GM18873 (cell line): Measurements from ENCODE around the gene GTPBP3.

Source experiments
- ATAC-seq: cut with Tn5 transposase; IDR thresholded peaks from one replicate; pipeline ENCODE4 v1.9.1; 2021; ENCODE audit warnings: mild to moderate bottlenecking, moderate library complexity, moderate number of reproducible peaks; ENCODE audit not compliant: unreplicated experiment, low FRiP score

Gene GTPBP3

DNA sequence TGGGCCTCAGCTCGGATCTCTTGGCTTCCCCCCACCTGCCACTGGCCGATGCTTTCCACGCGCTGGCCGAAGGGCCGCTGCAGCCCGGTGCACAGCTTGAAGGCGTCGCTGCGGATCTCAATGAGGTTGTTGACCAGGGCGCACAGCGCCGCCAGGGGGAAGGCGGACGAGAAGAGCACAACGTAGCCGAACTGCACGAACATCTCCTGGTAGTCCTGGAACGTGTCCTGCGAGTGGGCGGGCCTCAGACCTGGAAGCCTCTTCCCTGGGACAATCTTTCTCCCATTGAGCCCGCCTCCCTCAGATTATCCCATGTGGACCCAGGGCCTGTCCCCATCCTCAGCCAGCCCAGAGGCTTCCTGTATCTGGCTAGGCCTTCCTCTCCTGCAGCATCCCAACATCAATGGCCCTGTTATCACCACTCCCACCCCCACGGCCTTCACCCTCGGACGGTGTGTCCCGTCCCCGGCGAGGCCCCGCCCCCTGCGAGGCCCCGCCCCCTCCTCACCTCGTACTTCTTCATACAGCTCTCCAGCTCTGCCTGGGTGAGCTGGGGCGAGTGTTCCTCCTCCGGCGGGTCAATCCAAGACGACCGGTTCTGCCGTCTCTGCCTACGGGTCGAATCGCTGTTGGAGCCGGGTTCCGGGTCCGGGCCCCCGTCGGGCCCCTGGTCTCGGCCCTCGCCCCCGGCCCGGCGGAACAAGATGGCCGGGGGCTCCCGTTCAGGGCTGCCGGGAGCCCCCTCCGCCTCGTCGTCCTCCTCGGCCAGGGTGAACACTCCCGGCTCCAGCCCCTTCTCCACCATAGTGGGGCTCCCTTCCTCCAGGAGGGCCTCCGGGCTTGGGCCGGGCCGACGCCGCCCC lies 9.5 kb upstream of the GTPBP3 start:
- ATAC-seq: no peak

DNA sequence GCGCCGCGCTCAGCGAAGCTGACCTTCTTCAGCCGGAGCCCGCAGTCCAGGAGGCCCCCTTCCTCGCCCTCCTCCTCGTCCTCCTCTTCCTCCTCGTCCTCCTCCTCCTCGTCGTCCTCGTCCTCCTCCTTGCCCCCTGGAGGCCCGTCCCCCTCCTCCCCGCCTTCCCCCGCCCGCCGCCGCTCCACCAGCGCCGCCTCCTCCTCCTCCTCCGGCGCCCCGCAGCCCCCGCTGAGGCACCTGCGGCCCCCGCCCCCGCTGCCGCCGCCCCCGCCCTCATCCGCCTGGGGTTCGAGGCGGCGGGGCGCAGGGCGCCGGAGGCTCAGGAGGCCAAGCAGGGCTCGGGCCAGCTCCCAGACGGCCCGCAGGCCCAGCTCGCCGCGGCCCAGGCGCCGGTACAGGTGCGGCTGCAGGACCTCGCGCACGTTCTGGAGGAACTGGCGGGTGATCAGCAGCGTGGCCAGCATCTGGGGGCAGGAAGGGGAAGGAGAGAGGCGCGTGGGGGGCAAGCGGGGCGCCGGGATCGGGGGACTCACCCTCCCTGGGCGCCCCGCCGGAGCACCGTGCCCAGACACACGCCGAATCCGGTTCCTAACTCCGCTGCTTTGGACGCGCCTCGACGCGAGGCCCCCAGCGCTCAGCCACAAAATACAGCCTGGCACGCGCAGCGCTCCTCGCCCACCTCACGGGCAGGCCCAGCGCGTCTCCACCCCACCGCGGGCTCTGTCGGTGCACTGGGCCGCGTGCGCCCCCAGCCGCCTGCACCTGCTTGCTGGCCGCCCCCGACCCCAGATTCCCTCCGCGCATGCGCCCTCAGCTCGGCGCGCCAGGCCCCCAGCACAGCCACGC lies 8.6 kb upstream of the GTPBP3 start:
- no peak for ATAC-seq

DNA sequence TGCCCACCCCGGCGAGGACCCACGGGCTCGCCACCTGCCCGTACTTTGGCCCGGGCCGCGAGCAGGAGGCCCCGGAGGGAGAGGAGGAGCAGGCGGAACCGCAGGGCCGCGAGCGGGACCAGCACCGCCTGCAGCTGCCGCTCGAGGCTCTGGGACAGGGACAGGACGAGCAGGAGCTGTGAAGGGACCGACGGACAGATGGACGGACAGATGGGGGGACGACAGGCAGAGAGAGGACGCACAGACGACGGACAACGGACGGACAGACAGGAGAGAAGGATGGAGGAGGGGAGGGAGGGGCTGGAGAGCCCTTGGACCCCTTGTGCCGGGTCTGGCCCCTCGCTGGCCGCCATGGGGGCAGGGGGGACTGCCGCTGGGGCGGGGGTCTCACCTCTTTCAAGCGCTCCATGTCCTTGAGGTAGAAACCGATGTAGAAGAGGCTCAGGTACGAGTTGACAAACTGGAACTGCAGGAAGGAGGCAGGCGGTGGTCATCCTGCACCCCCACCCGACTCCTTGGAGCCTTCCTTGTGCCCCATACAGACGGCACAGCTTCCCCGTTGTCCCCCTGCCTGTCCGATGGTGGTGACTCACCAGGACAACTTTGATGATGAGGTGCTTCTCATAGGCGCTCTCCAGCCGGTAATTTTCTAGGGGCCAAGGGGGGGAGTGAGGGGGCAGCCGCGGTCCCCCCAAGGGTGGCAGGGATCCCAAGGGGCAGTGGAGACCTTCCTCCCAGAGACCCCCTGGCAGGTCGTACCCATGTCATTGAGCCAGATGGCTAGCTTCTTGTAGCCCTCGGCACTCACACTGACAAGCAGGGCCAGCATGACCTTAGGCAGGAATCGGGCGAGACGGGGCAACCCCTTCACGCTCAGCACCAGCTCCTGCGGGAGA lies 7.7 kb upstream of the GTPBP3 start:
- no peak for ATAC-seq

DNA sequence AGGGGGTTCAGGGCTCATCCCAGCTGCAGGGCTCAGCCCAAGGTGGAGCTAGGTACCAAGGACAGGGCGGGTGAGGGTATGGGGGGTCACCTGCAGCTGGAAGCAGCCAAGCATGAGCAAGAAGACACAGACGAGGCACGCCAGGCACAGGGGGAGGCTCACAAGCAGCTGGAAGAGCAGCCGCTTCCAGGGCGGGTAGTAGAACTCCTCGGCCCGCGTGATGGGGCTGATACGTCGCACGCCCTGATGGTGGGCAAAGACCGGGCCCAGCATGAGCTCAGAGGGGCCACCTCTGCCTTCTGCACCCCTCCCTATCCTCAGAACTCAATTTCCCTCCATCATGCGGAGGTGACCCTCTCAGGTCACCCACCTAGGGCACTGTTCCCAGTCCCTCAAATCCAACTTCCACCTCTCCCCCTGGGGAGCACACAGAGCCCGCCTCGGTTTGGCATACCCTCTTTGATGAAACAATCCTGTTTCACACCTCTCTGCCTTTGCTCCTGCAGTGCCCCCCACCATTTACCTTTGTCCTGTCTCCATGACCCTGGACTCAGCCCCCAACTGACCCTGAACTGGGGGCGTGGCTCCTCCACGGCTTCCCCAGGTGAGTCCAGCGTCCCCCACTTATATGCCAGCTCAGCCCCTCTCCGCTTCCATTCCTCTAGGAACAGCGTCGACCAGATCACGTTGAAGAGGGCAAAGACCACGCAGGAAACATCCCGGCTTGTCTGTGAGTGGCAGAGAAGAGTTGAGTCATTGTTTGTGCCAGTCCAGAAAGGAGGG lies 6.9 kb upstream of the GTPBP3 start:
- no peak for ATAC-seq

DNA sequence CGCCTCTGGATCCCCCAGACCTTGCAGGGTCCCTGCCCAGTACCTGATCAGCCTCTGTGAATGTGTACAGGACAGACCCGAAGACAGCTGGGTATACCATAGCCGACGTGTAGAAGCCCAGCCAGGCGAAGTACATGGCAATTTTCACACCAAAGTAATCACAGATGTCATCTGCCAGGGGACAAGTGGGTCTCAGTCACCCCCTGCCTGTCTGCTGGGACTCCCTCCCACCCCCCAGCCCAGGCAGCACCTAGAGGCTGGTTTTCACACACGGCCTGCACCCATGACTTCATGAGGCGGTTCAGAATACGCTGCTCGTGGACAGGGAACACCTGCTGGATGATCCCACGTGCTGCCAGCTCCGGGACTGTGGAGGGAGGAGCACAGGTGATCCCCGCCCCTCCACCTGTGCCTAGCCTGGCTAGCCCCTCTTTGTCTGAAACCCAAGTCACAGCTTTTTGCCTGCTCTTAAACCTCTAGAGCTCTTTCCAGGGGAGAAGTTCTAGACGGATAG lies 6.3 kb upstream of the GTPBP3 start:
- ATAC-seq: no peak

DNA sequence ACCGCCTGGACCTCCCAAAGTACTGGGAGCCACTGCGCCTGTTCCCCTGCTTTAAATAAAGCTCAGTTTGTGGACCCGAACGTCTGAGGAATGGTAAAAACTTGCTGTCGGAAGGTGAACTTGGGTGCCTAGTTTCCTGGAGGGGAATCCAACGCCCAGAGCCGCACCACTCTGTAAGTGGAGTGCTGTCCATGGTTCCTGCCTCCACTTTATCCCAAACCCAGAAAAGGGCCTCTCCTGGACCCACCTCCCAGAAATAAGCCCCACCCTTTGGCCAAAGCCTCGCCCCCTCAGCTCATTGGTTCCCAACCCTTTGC lies 5.0 kb upstream of the GTPBP3 start:
- ATAC-seq: no peak

DNA sequence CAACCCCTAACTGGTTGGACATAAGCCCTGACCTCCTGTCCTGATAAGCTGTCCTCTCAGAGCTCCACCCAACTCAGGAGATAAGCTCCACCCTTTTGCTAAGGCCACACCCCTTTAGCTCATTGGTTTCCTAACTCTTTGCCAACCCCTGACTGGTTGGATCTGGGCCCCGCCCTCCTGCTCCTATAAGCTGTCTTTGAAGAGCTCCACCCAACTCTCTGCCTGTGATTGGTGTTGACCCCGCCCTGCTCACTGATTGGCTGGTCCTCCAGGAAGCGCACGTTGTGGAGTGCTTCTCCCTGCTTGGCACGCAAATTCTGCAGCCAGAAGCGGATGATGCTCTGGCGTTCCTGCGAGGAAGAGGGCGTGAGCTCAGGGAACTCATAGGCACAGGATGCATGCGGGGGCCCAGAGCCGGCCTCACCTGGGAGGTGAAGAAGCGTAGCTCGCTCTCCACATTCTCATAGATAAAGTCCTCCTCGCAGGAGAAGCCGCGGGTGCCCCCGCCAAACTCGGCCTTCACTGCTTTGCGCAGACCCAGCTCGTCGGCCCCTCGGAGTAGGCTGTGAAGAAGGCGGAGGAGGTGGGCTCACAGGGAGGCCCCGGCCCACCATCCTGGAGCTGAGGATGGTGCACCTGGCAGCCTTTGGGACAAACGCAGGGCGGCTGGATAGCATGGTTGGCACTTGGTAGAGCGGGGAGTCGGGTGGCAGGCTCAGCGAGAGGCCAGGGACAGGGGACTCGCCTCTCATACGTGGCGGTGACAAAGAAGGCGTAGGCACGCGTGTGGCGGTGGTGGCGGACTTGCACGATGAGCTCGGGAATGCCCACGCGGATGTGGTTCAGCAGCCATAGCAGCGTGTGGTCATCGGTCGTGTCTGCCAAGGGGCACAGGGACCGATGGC lies 4.4 kb upstream of the GTPBP3 start:
- no peak for ATAC-seq

DNA sequence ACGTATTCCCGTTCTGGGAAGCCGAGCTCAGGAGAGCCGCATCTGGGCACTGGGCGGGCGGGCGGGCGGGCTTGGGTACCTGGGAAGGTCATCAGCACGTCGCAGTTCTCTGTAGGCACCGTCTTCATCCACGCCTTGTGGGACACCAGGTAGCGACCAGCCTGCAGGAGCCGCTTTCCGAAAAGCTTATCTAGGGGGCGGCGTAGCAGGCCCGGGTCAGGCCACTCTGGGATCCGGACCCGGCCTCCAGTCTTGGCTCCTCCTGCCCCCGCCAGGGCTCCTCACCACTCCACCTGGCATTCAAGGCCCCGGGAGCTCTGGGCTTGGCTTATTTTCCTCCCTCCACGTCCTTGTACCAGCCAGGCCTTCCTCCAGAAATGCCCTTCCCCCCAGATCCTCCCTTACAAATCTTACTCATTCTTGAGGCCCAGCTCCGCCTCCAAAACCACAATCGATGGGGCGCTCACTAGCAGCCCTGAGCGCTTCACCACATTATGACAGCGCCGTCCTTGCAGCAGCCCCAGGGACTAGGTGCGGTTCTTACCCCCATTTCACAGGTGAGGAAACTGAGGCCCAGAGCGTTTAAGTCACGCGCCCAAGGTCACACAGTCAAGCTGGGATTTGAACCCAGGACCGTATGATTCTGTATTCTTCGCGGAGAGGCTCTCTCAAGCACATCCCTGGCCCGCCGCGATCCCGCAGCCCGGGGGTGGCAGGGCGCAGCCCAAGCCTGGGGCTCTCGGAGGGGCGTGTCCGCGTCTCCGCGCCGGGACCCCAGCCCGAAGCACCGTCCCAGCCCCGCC lies 3.5 kb upstream of the GTPBP3 start:
- no peak for ATAC-seq

DNA sequence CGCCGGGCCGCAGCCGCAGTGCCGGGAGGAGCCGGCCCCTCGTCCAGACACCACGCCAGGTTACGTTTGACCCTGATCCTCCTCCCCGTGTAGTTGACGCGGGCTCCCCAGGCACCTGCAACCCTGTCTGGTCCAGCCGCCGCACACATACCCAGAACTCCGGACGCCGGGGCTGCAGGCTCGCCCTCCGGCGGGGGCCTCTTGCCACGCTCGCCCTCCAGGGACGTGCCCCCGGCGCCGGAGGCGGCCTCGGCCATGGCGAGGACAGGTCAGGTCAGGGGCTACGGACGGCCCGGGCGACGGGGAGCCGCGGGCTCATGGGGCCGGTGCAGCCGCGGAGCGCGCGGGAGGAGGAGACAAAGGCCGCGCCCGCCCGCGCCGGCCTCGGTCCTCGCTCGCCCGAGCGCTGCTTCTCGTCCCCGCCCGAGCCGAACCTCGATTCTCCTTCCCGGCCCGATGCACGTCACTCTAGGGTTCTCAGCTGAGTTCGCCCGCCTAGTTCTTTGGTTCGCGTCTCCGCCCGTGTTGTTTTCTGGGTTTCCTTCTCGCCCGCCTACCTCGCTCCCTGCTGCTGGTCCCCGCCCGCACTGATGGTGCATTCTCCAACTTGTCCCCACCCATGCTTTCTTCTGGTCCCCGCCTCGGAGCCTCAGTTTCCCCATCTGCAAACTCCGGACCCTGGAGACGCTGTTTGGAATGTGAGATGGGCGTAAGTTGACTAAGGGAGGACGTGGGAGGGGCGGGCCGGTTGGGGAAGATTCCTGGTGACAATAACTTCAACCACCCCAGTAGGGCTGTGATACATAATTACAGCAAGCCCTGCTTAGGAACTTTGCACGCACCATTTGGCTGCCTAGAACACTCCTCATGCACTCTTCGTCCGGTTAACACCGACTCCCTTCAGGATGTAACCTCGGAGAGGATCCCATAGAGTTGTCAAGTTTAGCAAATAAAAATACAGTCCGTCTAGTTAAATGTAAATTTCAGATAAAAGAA lies 2.6 kb upstream of the GTPBP3 start, which contains the start of gene ANO8:
Gene ANO8 (minus strand): TSS at position 442 of the 996 bp plus-strand sequence. CDS start 185 bp downstream, at position 257.
- ATAC-seq: peak; percentile 28

DNA sequence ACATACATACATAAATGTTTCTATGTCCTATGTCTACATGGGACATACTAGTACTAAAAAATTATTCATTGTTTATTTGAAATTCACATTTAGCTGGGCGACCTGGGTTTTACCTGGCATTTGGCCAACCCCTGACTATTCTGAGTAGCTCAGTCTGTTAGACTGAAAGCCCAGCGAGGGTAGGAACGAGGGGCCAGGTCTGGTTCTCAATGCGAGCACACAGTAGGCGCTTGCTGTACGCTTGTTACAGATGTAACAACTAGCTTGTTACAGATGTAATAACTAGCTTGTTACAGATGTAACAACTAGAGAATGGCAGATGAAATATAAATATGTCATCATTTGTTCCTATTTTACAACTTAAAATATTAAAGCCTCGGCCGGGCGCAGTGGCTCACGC lies 1.8 kb upstream of the GTPBP3 start:
- no peak for ATAC-seq

DNA sequence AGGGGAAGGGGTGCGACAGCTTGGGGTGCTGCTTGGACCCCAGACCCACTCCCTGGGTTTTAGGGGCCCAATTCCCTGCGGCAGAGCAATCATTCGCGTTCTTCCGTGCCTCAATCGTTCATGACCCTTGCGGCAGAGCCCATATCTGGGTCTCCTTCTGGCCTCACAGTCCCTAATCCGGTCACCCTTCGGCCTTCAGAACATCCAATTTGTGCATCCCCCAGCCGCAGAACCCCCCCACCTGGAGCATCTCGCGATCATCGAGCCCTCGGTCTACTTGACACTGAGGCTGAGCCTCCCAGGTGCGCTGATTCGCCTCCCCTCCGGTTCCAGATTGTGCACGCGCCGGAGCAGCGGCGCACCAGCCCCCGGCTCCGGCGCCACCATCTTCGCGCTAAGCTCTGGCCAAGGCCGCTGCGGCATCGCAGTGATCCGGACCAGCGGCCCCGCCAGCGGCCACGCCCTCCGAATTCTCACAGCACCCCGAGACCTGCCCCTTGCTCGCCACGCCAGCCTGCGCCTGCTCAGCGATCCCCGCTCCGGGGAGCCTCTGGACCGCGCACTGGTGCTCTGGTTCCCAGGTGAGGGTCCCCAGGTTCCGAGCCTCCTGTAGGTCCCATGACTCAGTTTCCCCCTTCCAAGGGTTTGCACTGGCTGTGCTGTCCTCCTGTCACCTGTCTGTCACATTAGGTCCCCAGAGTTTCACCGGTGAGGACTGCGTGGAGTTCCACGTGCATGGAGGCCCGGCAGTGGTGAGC lies 501 bp downstream of the GTPBP3 start:
- no peak for ATAC-seq

DNA sequence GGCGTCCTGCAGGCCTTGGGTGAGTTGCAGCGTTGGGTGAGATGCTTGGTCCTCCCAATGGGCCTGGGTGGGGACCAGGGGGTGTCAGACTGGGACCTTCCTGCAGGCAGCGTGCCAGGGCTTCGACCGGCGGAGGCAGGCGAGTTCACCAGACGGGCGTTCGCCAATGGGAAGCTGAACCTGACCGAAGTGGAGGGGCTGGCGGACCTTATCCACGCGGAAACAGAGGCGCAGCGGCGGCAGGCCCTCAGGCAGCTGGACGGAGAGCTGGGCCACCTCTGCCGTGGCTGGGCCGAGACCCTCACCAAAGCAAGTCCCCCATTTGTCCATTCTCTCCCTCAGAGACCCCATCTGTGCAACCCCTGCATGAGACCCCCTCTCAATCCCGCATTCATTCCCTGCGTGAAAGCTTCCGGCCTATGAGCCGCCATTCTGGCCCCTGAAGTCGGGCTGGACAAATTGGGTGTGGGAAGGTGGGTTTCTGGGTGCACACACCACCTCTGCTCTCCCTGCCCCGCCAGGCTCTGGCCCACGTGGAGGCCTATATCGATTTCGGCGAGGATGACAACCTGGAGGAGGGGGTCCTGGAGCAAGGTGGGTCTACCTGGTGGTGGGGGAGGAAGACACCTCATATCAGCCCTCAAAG lies 1.2 kb downstream of the GTPBP3 start:
- ATAC-seq: no peak

DNA sequence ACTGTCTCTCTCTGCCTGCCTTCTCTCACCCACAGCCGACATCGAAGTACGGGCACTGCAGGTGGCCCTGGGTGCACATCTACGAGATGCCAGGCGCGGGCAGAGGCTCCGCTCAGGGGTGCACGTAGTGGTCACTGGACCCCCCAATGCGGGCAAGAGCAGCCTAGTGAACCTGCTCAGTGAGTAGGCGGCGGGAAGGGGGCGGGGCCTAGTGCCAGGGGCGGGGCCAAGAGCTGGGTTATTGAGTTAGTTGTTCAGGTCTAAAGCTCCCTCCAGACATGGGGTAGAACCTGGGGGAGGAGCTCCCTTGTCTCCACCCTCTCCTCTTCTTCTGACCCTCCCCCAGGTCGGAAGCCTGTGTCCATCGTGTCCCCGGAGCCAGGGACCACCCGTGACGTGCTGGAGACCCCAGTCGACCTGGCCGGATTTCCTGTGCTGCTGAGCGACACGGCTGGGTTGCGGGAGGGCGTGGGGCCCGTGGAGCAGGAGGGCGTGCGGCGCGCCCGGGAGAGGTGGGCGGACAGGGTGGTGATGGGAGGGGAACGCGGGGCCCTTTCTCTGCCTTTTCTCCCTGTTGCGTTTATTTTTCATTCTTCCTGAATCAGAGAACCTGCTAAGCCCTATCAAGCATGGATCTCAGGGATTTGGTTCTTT lies 1.9 kb downstream of the GTPBP3 start:
- no peak for ATAC-seq

DNA sequence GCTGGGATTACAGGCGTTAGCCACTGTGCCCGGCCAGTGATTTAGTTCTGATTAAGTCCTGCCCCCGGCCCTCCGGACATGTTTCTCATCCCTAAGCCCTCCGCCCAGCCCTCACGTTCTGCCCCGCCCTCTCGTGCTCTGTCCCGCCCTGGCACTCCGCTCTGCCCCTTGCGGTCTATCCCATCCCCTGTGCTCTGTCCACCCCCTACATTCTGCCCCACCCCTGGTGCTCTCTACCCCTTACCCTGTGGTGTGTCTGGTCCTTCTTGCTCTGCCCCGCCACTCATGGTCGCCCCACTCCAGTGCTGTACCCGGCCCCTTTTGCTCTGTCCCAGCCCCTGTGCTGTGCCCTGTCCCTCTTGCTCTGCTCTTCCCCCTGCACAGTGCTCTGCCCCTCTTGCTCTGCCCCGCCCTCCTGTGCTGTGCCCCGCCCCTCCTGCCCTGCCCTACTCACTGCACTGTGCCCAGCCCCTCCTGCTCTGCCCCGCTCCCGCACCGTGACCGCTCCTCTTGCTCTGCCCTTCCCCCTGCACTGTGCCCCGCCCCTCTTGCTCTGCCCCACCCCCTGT lies 3.0 kb downstream of the GTPBP3 start:
- ATAC-seq: no peak
